HG02885 (cell line): ENCODE data around the gene HPS4.
"Not testable (repeated sequence)": the region's sequence is repeated elsewhere in the genome, so short reads cannot be mapped to it uniquely, and the experiment has no call there.

Source experiments
- ATAC-seq: cut with Tn5 transposase; IDR thresholded peaks from one replicate; pipeline ENCODE4 v1.9.1; 2021; ENCODE audit warnings: mild to moderate bottlenecking; ENCODE audit not compliant: unreplicated experiment, poor library complexity

HPS4 gene

GRCh38 chr22:26426924-26427323 lies 56.7 kb downstream of the HPS4 start:
- ATAC-seq: no peak

- no peak for ATAC-seq
Observed at GRCh38 chr22:26418620-26419019, 65.0 kb downstream of the HPS4 start.

GRCh38 chr22:26417406-26417805 lies 66.2 kb downstream of the HPS4 start:
- ATAC-seq: no peak

GRCh38 chr22:26416670-26417276 lies 66.8 kb downstream of the HPS4 start:
- no peak for ATAC-seq

GRCh38 chr22:26416256-26416655 lies 67.3 kb downstream of the HPS4 start:
- no peak for ATAC-seq

DNA sequence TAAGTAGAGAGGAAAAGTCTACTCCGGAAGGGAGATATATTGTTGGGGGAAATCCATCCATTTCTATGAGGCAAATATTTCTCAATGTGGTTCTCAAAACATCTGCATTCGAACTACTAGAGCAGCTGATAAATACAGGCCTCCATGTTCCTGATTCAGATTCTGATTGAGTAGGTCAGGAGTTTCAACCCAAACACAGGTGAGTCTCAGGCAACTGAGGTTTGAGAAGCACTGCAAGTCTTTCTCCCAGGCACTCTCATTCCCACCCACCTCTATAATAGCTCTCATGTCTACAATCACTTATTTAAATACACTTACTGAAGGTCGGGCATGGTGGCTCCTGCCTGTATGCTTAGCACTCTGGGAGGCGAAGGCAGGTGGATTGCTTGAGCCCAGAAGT lies 69.2 kb downstream of the HPS4 start:
- ATAC-seq: no peak

- ATAC-seq: no peak
Observed at GRCh38 chr22:26410386-26410785, 73.2 kb downstream of the HPS4 start.

DNA sequence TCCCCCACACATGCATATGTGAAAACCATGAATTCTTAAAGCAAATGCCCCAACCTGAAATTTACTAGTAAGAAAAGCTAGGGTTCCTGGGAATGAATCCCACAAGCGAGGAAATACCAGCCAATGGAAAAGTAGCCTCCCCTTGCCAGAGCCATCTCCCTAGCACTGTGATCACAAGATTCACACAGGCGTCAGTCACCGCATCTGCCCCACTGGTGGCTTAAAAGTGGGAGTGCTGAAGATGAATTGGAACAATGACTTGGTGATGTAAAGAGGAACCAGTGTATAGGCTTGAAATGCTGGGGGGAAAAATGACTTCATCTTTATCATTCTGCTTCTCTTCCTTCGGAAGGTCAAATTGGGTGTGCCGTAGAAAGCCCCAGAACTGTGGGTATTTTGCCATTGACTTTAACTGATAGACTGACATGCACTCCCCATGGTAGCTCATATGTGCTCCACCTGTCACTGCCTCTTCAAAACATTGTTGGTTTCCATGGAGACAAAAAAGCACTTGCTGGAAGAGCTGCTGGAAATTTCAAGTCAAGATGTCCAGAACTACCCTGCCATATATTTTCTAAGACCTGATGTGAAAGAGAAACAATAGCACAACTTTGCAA lies 73.8 kb downstream of the HPS4 start:
- ATAC-seq: no peak

DNA sequence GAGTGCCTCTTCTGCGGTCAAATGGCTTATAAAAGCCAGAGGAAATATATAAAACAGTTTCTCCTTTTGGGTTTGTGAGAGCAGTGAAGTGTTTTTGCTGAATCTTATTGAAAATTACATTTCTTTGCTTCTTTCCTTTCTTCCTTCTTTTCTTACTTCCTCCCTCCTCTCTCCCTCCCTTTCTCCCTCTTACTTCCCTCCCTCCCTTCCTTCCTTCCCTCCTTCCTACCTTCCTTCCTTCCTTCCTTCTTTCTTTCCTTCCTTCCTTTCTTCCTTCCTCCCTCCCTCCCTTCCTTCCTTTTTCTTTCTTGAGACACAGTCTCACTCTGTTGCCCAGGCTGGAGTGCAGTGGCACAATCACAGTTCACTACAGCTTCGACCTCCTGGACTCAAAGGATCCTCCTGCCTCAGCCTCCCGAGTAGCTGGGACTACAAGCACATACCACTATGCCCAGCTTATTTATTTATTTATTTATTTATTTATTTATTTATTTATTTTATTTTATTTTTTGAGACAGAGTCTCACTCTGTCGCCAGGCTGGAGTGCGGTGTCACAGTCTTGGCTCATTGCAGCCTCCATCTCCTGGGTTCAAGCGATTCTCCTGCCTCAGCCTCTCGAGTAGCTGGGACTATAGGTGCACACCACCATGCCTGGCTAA lies 74.9 kb downstream of the HPS4 start:
- ATAC-seq: not testable (repeated sequence)

DNA sequence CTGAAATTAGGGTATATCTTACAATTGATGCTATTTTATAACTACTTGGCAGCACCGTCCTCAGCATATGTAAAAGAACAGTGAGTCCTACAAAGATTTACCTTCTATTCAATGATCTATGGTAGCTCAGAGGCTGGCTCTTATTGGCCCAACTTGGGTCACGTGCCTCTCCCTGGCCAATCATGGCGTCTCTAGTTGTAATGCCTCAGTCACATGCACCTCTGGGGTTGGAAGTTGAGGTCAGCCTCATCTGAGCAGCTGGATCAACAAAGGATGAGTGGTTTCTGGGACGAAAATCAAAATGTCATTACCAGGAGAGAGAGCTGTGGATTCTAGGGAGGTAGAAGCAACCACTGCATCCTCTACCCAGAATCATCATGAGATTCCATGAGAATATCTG lies 77.5 kb downstream of the HPS4 start:
- ATAC-seq: no peak

GRCh38 chr22:26404851-26405421 lies 78.6 kb downstream of the HPS4 start:
- ATAC-seq: no peak

- no peak for ATAC-seq
Observed at GRCh38 chr22:26401726-26402125, 81.9 kb downstream of the HPS4 start.
